ENCODE results near the gene LRFN4. TPM values are rescaled to one million over a fixed set of nuclear protein-coding genes. Genes with fewer than 3 reads are reported as not detected.

The LRFN4 gene
- total and polyA plus RNA-seq, 2 of the 8 experiments (the other 6 are each of a cell fraction or from before 2014, with no cell fraction given): 49.8 to 64.3 TPM

DNA sequence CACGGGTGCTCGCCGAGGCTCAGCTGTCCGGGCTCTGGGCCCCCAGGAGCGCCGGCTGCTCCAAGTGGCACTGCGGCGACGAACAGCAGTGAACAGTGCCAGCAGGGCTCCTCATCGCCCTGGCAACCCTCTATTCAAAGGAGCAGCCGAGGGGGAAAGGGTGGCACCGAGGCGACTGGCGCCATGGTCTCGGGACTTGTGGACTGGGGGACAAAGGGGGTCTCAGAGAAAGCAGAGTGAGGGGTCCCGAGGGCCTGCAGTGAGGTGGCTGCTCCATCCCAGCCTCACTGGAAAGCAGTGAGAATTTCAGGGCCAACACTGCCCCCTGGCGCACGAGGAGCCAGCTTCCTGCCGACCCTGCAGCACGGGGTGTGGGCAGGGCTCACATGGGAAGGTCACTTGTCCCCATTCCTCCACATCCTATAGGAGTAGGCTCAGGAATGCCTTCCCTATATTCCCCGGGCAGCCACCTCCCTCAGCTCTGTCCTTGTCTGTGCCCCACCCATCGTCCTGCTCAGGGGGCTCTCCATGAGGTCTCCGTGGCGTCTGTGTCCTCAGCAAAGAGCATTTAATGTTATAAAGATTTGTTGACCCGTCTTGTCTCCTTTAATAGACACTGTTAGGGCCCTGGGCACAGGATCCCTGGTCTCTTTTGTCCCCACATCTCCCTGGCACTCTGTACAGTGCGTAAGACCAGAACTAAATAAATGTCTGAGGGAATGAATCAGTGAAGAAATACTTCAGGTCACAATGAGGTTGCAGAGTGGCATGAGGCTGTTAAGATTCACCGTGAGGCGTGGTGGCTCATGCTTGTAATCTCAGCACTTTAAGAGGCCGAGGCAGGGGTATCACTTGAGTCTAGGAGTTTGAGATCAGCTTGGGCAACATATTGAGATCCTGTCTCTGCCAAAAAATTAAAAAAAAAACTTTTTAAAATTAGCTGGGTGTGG lies 26.4 kb downstream of the LRFN4 start:
- ChIA-PET POLR2A (ENCODE audit: partially characterized antibody) (interaction anchor here (1.0 to 1.8 kb wide), 4 partner anchors 9 to 67 kb away, joined by 3 to 5 read pairs (median 3); no protein-coding TSS in a partner anchor), CTCF (ENCODE audit: partially characterized antibody) (interaction anchor here (0.6 to 11.9 kb wide), 28 partner anchors 12 to 205 kb away, joined by 3 to 199 read pairs (median 5); partner anchors contain the start of genes C11orf86, RBM4B and RCE1)
- peaks cover 0 to 2% of the 10 kb centered on the region in 2 experiments for H4K20me1 ChIP-seq (replicated peaks in 1 of 2; ENCODE audit: control insufficient read depth in 1 of 2, insufficient read depth in 2 of 2, low read length in 2 of 2)
- no peak overlapping the region for H3K23ac ChIP-seq (ENCODE audit: insufficient read length)
- H2BK120ac ChIP-seq (replicated peaks; ENCODE audit: low read depth, low read length): no peak overlapping the region
- H3K18ac ChIP-seq (ENCODE audit: extremely low read depth, low read length): no peak overlapping the region
- DNase-seq (ENCODE audit: low read depth in 1 of 2, low spot score in 2 of 2): peak in 1 of 2 experiments; percentile 97
- H3K14ac ChIP-seq (ENCODE audit: insufficient read length): no peak overlapping the region
- no peaks in the 10 kb centered on the region for H3K27me3 ChIP-seq (replicated peaks in 1 of 4; ENCODE audit: control insufficient read depth in 3 of 4, extremely low read depth in 1 of 4, insufficient read depth in 3 of 4, low read length in 3 of 4)
- no peak overlapping the region for H3K4ac ChIP-seq (replicated peaks; ENCODE audit: insufficient read length, low read depth, low read length)
- no peaks in the 10 kb centered on the region for H3K79me2 ChIP-seq (ENCODE audit: control insufficient read depth in 1 of 2, insufficient read depth in 2 of 2, low read length in 2 of 2)
- H3K27ac ChIP-seq (ENCODE audit: low read depth, low read length): no peak overlapping the region
- peaks cover 4 to 25% (median 16%) of the 10 kb centered on the region in 4 experiments for H3K4me1 ChIP-seq (replicated peaks in 1 of 4; ENCODE audit: control insufficient read depth in 3 of 4, insufficient read depth in 4 of 4, low read length in 3 of 4)
- H3K9me3 ChIP-seq (ENCODE audit: insufficient read depth in 2 of 2, low read depth in 1 of 2, low read length in 1 of 2): no peaks in the 10 kb centered on the region
- no peak overlapping the region for H2BK20ac ChIP-seq (ENCODE audit: low read length)
- H3K9ac ChIP-seq (replicated peaks in 1 of 4; ENCODE audit: extremely low read depth in 1 of 4, low read depth in 3 of 4, low read length in 3 of 4): no peak overlapping the region
- H2AFZ ChIP-seq (ENCODE audit: low read length): no peak overlapping the region
- no peak overlapping the region for H3K4me3 ChIP-seq (ENCODE audit: extremely low read depth in 1 of 4, insufficient read depth in 2 of 4, low read depth in 3 of 4, low read length in 4 of 4)
- WGBS, 2 experiments (ENCODE audit: extremely low coverage in 1 of 2, insufficient coverage in 1 of 2, insufficient read length in 1 of 2, insufficient replicate concordance in 2 of 2, low coverage in 1 of 2, low lambda C conversion rate in 2 of 2, missing lambda C conversion rate in 1 of 2): 74% methylated on average over 29 of the region's 29 CpGs; no CpG with 5 or more reads in 1 of the 2 experiments
- H4K8ac ChIP-seq (ENCODE audit: extremely low read depth, insufficient read depth, low read length): no peak overlapping the region
- no peaks in the 10 kb centered on the region for H3K23me2 ChIP-seq (ENCODE audit: low read depth, low read length)
- H2BK12ac ChIP-seq (ENCODE audit: low read depth, low read length): 0 out of 2 replicates have a peak overlapping the region, but pooled peaks have one; percentile 31
- H2BK15ac ChIP-seq (ENCODE audit: low read length): no peak overlapping the region
- peak overlapping the region; percentile 31; the same call in 1 of the 2 replicates for H2BK5ac ChIP-seq (ENCODE audit: low read depth, low read length)
- no peak overlapping the region for H3K56ac ChIP-seq (replicated peaks; ENCODE audit: insufficient read length, low read depth, low read length)
- peaks cover under 1% of the 10 kb centered on the region for H3K79me1 ChIP-seq (ENCODE audit: low read depth, low read length)
- H3K4me2 ChIP-seq (ENCODE audit: insufficient read depth in 1 of 2, low read depth in 2 of 2, low read length in 2 of 2): no peak overlapping the region; a peak in 1 of 4 replicates
- H3K36me3 ChIP-seq (ENCODE audit: control insufficient read depth in 2 of 4, insufficient read depth in 4 of 4, low read length in 3 of 4): no peaks in the 10 kb centered on the region
- peak overlapping the region; percentile 18 for H4K91ac ChIP-seq (replicated peaks; ENCODE audit: insufficient read length, low read length)
- peak; percentile 87 for FAIRE-seq
- H2AK5ac ChIP-seq (ENCODE audit: low read depth, low read length): no peak overlapping the region
- H4K5ac ChIP-seq (ENCODE audit: insufficient read length, low read depth, low read length): no peak overlapping the region
- TF ChIP-seq, protein P1, sequence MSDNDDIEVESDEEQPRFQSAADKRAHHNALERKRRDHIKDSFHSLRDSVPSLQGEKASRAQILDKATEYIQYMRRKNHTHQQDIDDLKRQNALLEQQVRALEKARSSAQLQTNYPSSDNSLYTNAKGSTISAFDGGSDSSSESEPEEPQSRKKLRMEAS (IDR thresholded peaks at IDR 0.05): peak; percentile 84
- peak in 1 of 2 experiments; percentile 49; a peak in 2 of 4 replicates for TF ChIP-seq SIN3A (conservative IDR thresholded peaks at IDR 0.05 in 1 of 2, IDR thresholded peaks at IDR 0.05 in 1 of 2; ENCODE audit: low read depth in 1 of 2, low read length in 2 of 2)
- TF ChIP-seq, protein P2, sequence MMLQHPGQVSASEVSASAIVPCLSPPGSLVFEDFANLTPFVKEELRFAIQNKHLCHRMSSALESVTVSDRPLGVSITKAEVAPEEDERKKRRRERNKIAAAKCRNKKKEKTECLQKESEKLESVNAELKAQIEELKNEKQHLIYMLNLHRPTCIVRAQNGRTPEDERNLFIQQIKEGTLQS (IDR thresholded peaks at IDR 0.05; ENCODE audit: insufficient read depth, low read depth, low read length): no peak
- peak; percentile 83 to 95 (median 95) for TF ChIP-seq CTCF (IDR thresholded peaks at IDR 0.05; ENCODE audit: control extremely low read depth in 1 of 3, insufficient read depth in 1 of 3, low read depth in 1 of 3, low read length in 3 of 3)
- peak; percentile 81 to 83 for TF ChIP-seq RAD21 (IDR thresholded peaks at IDR 0.05 in 1 of 2, conservative IDR thresholded peaks at IDR 0.05 in 1 of 2; ENCODE audit: low read depth in 2 of 2, low read length in 2 of 2)
- peak; percentile 70; the same call in 1 of the 2 replicates for TF ChIP-seq TEAD4 (IDR thresholded peaks at IDR 0.05; ENCODE audit: low read depth, low read length)

Measured in H1 (cell line).